Ishikawa (cell line): ENCODE measurements around the gene TBC1D5.

Experiments used
- CREB1 ChIP-seq: IDR thresholded peaks from 2 replicates; pipeline ENCODE4 v1.6.1; 2012; ENCODE audit warnings: low read depth
- EP300 ChIP-seq: IDR thresholded peaks from 2 replicates; pipeline ENCODE4 v1.6.1; 2012; ENCODE audit warnings: borderline replicate concordance
- FOXM1 ChIP-seq: IDR thresholded peaks from 2 replicates; pipeline ENCODE4 v1.6.1; 2012; ENCODE audit warnings: low read depth, borderline replicate concordance
- MAX ChIP-seq: IDR thresholded peaks from 2 replicates; pipeline ENCODE4 v1.6.1; 2012
- RAD21 ChIP-seq: IDR thresholded peaks from 2 replicates; pipeline ENCODE4 v1.6.1; 2012; ENCODE audit warnings: low read depth
- REST ChIP-seq: IDR thresholded peaks from 2 replicates; pipeline ENCODE4 v1.6.1; 2012; ENCODE audit warnings: low read depth, mild to moderate bottlenecking
- TAF1 ChIP-seq: IDR thresholded peaks from 2 replicates; pipeline ENCODE4 v1.6.1; 2012; ENCODE audit warnings: low read depth, mild to moderate bottlenecking
- TCF12 ChIP-seq: IDR thresholded peaks from 2 replicates; pipeline ENCODE4 v1.6.1; 2012; ENCODE audit warnings: low read depth
- TEAD4 ChIP-seq: IDR thresholded peaks from 2 replicates; pipeline ENCODE4 v1.6.1; 2012
- USF1 ChIP-seq: IDR thresholded peaks from 2 replicates; pipeline ENCODE4 v1.6.1; 2012
- YY1 ChIP-seq: IDR thresholded peaks from 2 replicates; pipeline ENCODE4 v1.6.1; 2012; ENCODE audit warnings: low read depth
- ZBTB7A ChIP-seq: IDR thresholded peaks from 2 replicates; pipeline ENCODE4 v1.6.1; 2012; ENCODE audit warnings: low read depth

GRCh38 chr3:17579289-17580031 is 163.0 kb downstream of the TBC1D5 start:
- TF ChIP-seq MAX (no peak), RAD21 (no peak), EP300 (no peak), REST (no peak), ZBTB7A (no peak), FOXM1 (no peak), CREB1 (no peak), TEAD4 (no peak), TAF1 (no peak), YY1 (no peak), TCF12 (no peak), USF1 (no peak)
